ENCODE results near the gene SCYGR3.

DNA sequence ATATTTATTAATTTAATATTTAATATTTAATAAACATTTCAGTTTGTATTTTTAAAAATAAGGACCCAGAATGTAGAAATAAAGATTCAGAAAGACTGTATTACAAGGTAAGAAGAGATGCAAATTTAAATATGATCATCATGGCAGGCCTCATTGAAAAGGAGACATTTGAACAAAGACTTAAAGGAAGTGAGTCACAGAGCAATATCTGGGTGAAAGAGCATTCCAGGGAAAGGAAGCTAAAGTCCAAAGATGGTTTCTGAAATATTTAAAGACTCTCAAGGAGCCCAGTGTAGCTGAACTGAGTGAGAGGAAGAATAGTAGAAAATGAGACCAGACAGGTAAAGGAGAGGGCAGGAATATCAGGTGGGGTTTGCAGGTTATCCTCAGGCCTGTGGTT, 8.6 kb upstream of the SCYGR3 start:
- TF ChIP-seq, protein P1, sequence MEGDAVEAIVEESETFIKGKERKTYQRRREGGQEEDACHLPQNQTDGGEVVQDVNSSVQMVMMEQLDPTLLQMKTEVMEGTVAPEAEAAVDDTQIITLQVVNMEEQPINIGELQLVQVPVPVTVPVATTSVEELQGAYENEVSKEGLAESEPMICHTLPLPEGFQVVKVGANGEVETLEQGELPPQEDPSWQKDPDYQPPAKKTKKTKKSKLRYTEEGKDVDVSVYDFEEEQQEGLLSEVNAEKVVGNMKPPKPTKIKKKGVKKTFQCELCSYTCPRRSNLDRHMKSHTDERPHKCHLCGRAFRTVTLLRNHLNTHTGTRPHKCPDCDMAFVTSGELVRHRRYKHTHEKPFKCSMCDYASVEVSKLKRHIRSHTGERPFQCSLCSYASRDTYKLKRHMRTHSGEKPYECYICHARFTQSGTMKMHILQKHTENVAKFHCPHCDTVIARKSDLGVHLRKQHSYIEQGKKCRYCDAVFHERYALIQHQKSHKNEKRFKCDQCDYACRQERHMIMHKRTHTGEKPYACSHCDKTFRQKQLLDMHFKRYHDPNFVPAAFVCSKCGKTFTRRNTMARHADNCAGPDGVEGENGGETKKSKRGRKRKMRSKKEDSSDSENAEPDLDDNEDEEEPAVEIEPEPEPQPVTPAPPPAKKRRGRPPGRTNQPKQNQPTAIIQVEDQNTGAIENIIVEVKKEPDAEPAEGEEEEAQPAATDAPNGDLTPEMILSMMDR (IDR thresholded peaks at IDR 0.05 in 4 of 5, conservative IDR thresholded peaks at IDR 0.05 in 1 of 5), result no peak
- no peak for TF ChIP-seq POLR2A (IDR thresholded peaks at IDR 0.05)
